TTC549 (cell line): ENCODE data around the gene PAM16.
"Not testable (repeated sequence)": the region's sequence is repeated elsewhere in the genome, so short reads cannot be mapped to it uniquely, and the experiment has no call there.

ENCODE experiments used
- FAIRE-seq: peaks from 2 replicates; lab custom pipeline; 2012; peaks lifted over from hg19 to GRCh38; lab: Jason Lieb, UNC

PAM16 gene

GRCh38 chr16:4350787-4351659 lies at the start of gene PAM16:
PAM16 (minus strand) TSS chr16:4351321; CDS start chr16:4351234, 87 bp downstream.
- FAIRE-seq, result no peak

- FAIRE-seq, result no peak
Measured at GRCh38 chr16:4399001-4399730, 48.0 kb upstream of the PAM16 start.

- no peak for FAIRE-seq
Measured at GRCh38 chr16:4395055-4395726, 44.1 kb upstream of the PAM16 start.

GRCh38 chr16:4393850-4394249 lies 42.7 kb upstream of the PAM16 start:
- not testable (repeated sequence) for FAIRE-seq

GRCh38 chr16:4393240-4393600 lies 42.1 kb upstream of the PAM16 start:
- no peak for FAIRE-seq

- FAIRE-seq, result no peak
Measured at GRCh38 chr16:4392382-4393239, 41.5 kb upstream of the PAM16 start.

- FAIRE-seq, result no peak
Measured at GRCh38 chr16:4391631-4392381, 40.7 kb upstream of the PAM16 start.

GRCh38 chr16:4390266-4391260 lies 39.4 kb upstream of the PAM16 start:
- FAIRE-seq, result no peak

GRCh38 chr16:4389051-4389955 lies 38.2 kb upstream of the PAM16 start:
- FAIRE-seq, result no peak

GRCh38 chr16:4388271-4389021 lies 37.3 kb upstream of the PAM16 start:
- FAIRE-seq, result no peak

GRCh38 chr16:4387781-4388180 lies 36.7 kb upstream of the PAM16 start:
- no peak for FAIRE-seq

GRCh38 chr16:4386951-4387565 lies 35.9 kb upstream of the PAM16 start:
- no peak for FAIRE-seq

- FAIRE-seq, result no peak
Measured at GRCh38 chr16:4386451-4386805, 35.3 kb upstream of the PAM16 start.

- FAIRE-seq, result no peak
Measured at GRCh38 chr16:4385789-4386450, 34.8 kb upstream of the PAM16 start.

- no peak for FAIRE-seq
Measured at GRCh38 chr16:4385066-4385788, 34.1 kb upstream of the PAM16 start.

- no peak for FAIRE-seq
Measured at GRCh38 chr16:4384509-4384942, 33.4 kb upstream of the PAM16 start.
